GM21723 (cell line): ENCODE measurements around the gene DTHD1.

Experiments used
- ATAC-seq: cut with Tn5 transposase; IDR thresholded peaks from one replicate; pipeline ENCODE4 v1.9.1; 2021; ENCODE audit warnings: mild to moderate bottlenecking, moderate library complexity; ENCODE audit not compliant: unreplicated experiment

Gene DTHD1

GRCh38 chr4:36281384-36282106 lies at the start of gene DTHD1:
TSS of gene DTHD1 (plus strand) at chr4:36281616. CDS start at chr4:36281759, 143 bp downstream.
- no peak for ATAC-seq

GRCh38 chr4:36233567-36234266 lies 47.7 kb upstream of the DTHD1 start:
- ATAC-seq: no peak

GRCh38 chr4:36235306-36235705 lies 46.1 kb upstream of the DTHD1 start:
- no peak for ATAC-seq

GRCh38 chr4:36236159-36236558 lies 45.3 kb upstream of the DTHD1 start:
- no peak for ATAC-seq

- ATAC-seq: no peak
These were observed 43.8 kb upstream of the DTHD1 start for GRCh38 chr4:36237366-36238313.

- peak; percentile 50 for ATAC-seq
These were observed 39.6 kb upstream of the DTHD1 start for GRCh38 chr4:36241771-36242170.

GRCh38 chr4:36242629-36243354 lies 38.6 kb upstream of the DTHD1 start:
- ATAC-seq: no peak

- peak; percentile 33 for ATAC-seq
These were observed 37.8 kb upstream of the DTHD1 start for GRCh38 chr4:36243355-36244256.

GRCh38 chr4:36244257-36245082 lies 36.9 kb upstream of the DTHD1 start, which contains the start of gene ARAP2:
TSS of gene ARAP2 (minus strand) at chr4:36244514. CDS start at chr4:36229486, 15,028 bp downstream.
- ATAC-seq: peak; percentile 61

- ATAC-seq: no peak
These were observed 31.8 kb upstream of the DTHD1 start for GRCh38 chr4:36249610-36250009.

- ATAC-seq: no peak
These were observed 29.4 kb upstream of the DTHD1 start for GRCh38 chr4:36251983-36252382.

GRCh38 chr4:36254371-36254770 lies 27.0 kb upstream of the DTHD1 start:
- ATAC-seq: no peak

- ATAC-seq: peak; percentile 66
These were observed 25.8 kb upstream of the DTHD1 start for GRCh38 chr4:36255577-36255976.

GRCh38 chr4:36256398-36256891 lies 25.0 kb upstream of the DTHD1 start:
- peak; percentile 61 for ATAC-seq

- ATAC-seq: no peak
These were observed 20.7 kb upstream of the DTHD1 start for GRCh38 chr4:36260731-36261130.

- no peak for ATAC-seq
These were observed 17.1 kb upstream of the DTHD1 start for GRCh38 chr4:36264207-36264826.

- no peak for ATAC-seq
These were observed 13.7 kb upstream of the DTHD1 start for GRCh38 chr4:36267486-36268268.
